Activated CD4-positive, alpha-beta T cell treated with anti-CD3 and anti-CD28 coated beads, Interleukin-2, amount 50 U/mL, for 48 hours (primary cell): ENCODE results near the gene HELZ2.
"Not testable (repeated sequence)": the region's sequence is repeated elsewhere in the genome, so short reads cannot be mapped to it uniquely, and the experiment has no call there.

ENCODE experiments used
- DNase-seq, 2 experiments: peaks; one replicate each; pipeline ENCODE4 v3.0.0-alpha.2; 2020

Gene HELZ2

DNA sequence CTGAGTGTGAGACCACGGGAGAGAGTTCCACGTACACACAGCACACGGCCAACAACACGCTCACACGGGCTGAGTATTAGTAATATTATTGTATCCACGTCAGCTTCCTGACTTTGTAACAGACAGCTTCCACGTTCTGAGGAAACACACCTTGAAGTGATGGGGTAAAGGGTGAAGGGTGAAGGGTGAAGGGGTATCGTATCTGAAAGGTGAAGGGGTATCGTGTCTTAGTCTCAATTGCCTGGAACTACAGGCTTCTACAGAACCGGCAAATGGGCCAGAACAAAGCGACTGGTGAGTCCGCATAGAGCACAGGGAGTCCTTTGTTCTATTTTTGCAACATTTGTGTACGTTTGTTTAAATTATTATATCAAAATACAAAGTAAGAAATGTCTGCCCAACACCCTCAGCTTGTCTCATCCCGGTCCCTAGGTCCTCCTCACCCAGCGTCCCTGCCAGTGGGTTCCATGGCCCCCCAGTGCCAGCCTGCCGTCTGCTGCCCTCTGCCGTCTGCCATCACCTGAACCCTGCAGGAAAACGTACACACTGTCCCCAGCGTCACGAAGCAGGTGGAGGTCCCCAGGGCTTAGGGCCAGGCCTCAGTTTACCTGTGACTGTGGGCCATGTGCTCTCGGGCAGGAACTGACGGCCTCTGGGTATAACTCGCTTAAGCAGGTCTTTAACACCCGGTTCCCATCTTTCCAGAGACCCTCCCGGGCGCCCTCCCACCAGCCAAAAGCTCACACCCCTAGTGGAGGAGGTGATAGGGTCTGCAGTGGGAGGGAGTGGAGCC is 4.4 kb upstream of the HELZ2 start:
- DNase-seq = no peak

DNA sequence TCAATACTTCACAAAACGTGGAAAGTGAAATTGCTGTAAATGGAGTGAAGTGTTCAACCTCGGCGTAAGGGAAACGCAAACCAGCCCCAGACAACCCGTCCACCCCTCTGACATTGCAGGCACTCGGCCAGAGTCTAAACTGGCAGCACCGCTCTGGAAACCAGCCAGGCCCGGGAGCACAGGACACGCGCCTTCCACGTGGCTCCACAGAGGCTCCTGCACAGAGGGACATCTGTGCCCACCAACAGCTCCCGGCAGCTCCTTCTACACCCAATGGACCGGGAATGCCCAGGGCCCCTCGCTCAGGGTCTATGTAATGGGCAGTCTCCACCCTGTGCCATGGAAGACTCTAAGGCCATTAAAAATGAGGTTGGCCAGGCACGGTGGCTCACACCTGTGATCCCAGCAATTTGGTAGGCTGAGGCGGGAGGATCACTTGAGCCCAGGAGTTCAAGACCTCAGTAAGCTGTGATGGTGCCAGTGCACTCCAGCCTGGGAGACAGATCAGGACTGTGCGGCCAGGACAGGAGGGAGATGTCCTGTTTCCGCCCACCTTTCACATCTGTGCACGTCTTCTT is 3.4 kb upstream of the HELZ2 start:
- DNase-seq = no peak

DNA sequence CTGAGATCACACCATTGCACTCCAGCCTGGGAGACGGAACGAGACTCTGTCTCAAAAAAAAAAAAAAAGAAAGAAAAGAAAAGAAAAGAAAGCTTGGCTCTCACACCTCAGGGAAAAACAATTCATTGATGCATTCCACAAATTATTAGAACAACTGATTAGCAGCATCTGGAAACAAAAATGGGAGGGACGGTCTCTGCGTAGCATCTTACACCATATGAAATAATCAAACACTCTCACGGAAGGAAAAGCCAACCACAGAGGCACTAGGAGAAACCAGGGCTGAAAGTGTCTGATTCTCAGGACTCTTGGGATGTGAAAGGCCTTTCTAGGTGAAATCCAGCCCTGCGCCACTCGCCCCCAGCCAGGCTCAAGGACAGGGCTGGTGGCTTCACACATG is 2.3 kb upstream of the HELZ2 start:
- DNase-seq = no peak

DNA sequence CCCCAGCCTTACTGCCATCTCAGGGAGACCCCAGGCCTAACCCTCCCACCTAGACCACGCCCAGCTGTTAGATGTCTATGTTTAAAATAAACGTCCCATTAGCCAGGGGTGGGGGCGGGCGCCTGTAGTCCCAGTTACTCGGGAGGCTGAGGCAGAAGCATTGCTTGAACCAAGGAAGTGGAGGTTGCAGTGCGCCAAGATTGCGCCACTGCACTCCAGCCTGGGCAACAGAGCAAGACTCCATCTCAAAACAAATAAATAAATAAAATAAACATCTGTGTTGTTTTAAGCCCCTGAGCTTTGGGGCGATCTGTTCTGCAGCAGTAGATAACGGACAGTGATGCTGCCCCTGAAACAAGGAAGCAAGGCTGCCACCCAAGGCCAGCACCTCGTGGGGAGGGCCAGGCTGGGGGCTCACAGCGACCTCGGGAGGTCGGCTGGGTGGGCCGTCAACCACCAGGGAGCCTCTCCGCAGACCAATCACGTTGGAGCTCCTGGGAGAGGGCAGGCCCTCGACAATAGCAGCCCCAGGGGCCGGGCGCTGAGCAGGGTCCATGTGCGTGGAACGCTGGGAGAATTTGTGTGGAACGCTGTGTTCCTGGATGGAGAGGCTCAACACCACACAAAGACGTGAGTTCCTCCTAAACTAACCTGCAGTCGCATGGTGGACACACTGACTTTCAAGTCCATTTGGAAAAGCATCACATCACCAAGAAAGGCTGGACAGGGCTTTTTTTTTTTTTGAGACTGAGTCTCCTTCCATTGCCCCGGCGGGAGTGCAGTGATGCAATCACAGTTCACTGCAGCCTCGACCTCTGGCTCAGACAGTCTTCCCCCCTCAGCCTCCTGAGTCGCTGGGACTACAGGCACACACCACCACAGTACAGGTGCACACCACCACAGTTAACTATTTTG is 1.0 kb upstream of the HELZ2 start:
- no peak for DNase-seq

DNA sequence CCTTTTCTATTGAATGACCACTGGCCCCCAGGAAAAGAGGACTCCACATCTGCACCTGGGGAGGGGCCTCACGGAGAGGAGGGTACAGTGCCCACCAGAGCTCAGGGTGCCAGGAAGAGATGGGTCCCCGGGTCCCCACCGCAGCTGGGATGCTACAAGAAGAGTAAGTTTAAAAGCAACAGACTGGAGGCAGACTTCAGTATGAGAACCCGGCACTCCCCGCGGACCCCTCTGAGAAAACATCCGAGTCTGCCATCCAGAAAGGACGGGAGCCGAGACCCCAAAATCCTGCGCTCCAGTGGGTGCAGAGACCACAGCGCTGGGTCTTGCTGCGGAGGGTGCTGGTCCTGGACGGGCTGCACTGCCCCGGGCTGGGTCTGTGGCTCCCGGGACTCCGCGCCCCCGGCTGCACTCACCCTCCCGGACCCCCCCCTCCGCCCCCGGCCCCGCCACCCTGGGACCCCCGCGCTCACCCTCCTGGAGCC is 350 bp downstream of the HELZ2 start:
- DNase-seq = no peak

DNA sequence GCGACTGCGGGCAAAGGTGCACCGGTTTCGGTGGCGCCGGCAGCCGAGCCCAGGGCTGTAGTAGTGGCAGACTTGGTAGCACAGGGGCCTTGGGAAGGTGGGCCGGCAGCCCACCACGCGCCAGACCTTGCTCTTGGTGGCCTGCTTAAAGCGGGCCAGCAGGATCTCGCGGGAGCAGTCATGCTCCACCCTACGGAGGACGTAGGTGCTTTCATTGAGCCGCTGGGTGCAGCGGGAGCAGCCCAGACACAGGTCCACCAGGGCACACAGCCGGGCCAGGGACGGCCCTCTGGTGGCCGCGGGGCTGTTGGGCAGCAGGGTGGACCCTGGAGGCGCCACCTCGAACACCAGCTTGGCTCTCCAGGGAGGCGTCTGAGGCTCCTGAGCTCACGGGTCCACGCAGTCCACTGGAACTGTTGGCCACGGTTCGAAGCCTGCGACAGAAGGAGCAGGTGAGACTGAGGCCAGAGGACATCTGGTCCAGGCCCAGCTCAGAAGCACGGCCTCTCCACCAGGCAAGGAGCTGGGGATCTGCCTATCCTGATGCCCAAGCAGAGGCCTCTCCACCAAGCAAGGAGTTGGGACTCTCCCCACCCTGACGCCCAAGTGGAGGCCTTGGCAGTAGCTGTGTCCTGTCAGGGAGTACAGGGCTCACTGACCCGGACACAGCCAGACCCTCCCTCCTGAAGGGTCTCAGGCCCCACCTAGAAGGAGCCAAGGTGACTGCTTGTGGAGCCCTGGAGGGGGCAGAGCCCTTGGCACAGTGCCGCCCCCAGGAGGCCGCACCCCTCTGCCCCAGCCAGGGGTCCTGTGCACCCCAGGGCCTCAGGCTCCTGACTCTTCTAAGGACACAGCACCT is 1.0 kb downstream of the HELZ2 start:
- no peak for DNase-seq

DNA sequence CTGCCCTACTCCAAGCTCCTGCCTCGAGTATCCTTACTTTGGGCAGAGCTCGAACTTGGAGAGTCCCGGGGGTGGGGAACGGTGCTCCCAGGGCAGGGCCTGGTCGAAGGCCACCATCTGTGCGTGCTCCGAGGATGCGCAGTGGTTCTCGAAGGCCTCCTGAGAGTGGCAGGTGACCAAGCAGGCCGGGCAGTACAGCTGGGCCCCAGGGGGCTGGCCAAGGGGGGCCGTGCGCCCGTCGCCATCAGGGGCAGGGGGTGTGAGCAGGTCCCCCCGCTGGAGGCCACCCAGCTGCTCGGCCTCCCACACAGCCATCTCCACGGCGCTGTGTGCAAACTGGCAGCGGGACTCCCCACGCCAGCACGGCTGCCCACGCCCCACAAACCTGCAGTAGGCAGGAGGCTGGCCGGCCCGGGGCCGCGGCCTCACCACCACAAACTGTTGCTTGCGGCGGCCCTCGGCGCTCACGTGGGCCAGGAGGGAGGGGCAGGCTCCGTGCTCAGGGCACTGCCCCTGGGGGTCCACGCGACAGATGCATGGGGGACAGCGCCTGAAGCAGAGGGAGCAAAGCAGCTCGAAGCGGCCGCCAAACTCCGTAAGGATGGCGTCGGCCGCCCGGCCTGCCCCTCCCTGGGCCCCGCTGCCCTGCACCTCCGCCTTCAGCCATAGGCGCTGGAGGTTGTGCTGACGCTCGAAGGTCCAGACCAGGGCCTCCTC is 1.8 kb downstream of the HELZ2 start:
- no peak for DNase-seq

DNA sequence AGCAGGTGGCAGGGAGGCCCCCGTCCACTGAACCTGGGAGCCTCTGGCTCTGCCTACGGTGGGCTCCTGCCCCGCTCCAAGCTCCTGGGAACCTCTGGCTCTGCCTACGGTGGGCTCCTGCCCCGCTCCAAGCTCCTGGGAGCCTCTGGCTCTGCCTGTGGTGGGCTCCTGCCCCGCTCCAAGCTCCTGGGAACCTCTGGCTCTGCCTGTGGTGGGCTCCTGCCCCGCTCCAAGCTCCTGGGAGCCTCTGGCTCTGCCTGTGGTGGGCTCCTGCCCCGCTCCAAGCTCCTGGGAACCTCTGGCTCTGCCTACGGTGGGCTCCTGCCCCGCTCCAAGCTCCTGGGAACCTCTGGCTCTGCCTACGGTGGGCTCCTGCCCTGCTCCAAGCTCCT is 3.0 kb downstream of the HELZ2 start:
- DNase-seq = not testable (repeated sequence)

DNA sequence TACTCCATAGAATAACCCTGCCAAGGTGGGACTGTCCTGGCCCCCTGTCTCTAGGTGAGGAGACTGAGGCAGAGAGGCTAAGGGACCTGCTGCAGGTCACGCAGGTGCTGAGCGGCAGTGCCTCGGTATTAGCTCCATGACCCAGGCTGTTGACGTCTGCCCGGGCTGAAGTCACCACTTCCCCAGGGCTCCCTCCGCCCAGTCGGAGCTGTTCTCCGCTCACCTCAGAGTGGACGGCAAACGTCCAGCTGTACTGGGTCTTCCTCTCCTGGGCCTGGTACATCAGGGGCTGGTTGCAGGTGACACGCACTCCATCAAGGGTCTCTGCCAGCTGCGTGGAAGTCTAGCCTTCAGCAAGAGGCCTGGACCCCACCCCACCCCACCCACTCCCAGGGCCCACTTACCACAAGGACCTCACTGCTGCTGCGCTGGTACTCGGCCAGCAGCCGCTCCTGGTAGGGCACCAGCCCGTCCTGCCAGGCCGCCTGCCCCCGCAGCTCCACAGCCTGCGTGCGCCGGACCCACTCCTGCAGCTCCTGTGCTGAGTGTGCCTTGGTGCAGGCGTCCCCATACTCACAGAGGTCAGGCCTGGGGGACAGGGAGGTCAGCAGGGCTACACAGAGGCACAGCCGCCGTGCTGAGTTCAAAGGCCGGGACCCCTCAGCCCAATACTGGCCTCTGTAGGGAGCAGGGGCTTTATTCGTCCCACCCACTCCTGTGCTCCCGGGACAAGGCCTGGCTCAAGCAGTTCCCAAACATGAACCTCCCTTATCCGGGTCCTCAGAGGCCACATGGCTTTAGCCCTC is 3.6 kb downstream of the HELZ2 start:
- no peak for DNase-seq

DNA sequence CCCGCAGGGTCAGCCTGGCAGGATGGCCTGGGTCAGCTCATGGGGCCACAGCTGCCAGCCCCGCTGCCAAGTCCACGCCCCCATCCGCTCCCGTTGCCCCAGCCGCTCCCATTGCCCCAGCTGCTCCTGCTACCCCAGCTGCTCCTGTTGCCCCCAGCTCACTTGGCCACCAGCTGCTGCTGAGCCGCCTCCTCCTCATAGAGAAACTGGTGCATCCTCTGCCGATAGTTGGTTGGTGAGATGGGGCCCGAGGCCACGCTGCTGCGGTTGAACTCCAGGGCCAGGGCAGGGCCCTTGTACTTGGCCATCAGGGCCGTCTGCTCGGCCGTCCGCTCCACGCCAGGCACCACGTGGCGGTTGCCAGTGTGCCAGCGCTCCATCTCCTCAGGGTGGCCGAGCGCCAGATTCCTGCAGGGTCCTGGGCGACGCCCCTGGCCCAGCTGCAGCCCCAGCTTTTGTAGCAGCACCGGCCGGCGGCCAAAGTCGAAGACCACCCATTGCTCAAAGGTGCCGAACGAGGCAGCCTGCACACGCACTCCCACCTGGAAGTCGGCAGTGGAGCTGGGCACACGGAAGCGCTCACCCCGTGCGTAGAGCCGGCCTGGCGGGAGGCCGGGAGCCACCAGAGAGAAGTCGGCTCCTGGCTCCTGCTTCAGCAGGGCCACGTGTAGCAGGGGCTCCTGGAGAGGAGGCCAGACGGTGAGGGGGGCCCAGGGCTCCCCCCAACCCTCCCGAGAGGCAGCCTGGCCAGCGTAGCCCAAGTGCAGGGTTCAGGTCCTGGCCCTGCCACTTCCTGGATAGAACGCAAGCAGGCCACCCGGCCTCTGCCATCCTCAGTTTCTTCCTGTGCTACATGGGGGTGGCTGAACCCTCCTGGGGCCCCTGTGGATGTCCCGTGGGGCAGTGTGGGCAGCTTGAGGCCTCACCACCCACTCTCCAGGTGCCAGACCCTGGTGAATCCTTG is 4.8 kb downstream of the HELZ2 start:
- no peak for DNase-seq

DNA sequence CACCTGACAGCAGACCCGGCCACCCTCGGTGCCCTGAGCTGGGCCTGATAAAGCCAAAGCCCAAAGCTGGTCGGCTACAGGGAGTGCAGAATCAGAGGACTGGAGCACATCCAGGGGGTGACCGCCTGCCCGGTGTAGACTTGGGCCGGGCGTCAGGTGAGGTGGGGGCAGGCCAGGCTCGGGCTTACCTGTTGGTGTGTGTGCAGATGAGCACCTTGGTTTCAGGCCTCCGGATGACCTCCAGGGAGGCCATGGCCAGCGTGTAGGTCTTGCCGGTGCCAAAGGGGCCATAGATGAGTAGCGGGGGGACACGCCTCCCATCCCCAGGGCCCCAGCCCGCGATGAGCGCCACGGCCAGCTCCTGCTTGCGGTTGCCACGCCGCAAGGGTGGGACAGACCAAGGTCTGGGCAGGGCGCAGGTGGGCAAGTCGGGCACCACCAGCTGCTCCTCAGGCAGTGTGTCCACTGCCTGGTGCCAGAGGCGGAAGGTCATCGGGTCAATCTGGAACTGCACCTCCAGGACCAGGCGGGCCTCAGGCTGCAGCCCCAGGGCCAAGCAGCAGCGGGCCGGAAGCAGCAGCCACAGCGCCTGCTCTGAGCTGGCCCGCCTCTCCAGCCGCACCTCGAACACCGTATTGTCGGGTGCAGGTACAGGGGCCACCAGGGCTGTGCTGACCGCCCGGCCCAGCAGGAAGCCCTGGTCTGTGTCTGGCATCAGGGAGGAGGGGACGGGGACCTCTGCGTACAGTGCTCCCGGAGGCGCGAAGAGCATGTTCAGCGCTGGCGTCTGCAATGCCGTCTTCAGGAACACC is 5.7 kb downstream of the HELZ2 start:
- no peak for DNase-seq

DNA sequence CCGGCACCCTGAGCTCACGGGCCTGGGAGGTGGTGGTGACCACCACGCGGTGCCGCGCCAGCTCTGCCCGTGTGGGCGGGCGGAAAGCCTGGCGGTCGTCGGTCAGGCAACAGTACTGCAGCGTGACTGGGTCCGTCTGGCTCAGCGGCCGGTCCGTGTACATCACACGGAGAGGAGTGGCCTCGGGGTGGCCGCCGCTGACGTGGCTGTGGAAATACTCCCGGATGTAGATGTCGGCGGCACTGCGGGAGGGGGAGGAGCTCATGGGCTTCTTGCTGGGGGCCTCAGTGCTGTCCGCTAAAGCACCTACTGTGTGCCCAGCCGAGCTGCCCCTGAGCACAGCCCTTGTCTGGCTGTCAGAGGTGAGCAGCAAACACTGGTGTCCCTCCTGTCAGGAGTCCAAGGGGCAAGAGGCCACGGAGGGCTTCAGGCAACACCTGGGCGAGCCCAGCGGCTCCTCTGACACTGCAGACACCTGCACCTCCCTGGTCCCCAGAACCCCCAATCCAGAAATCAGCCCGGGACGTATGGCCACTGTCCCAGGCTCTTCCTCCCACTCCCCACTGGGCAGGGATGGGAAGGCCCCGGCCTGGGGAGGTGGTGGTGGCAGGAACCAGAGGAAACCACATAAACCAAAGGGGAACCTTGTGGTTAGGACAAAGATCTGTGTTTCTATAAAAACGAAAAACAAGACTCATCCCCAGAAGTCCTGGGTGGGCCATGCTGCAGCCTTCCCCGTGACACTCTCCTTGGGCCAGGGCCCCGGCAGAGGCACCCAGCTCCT is 6.5 kb downstream of the HELZ2 start:
- peak; percentile 61 to 68 for DNase-seq

DNA sequence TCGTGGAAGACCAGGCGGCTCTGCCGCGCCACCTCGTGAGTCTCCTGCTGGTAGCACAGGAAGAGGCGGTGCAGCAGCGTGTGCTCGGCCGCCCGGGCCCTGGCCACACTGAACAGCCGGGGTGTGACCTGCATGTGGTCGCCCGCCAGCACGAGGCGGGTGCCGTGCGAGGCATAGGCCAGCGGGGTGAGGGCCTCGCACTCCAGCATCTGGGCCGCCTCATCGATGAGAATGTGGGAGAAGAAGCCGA is 7.0 kb downstream of the HELZ2 start:
- no peak for DNase-seq

DNA sequence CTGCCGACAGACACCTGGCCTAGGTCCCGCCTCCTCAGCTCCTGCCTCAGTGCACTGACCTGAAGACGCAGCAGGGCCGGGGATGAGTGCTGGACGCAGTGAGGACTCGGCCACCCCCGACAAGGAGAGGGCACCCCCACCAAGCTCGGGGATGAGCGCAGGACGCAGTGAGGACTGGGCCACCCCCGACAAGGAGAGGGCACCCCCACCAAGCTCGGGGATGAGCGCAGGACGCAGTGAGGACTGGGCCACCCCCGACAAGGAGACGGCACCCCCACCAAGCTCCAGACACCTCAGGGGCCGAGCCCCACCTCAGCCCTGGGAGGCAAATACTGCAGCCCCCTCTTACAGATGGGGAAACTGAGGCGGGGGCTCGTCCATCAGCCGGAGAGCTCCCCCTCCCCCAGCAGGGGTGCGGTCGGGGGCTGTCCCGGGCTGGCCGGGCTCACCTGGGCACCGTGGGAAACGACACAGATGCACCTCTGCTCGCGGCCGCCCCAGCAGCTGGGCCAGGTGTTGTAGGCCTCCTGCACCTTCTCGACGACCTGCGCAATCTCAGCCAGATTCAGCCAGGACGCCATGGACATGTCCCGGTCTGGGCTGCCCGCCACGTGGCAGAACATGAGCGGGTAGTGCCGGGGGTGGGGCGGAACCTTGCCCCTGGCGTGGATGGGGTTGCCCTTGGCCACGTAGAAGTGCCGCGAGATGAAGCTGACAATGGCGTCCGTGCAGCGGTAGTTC is 7.5 kb downstream of the HELZ2 start:
- no peak for DNase-seq

DNA sequence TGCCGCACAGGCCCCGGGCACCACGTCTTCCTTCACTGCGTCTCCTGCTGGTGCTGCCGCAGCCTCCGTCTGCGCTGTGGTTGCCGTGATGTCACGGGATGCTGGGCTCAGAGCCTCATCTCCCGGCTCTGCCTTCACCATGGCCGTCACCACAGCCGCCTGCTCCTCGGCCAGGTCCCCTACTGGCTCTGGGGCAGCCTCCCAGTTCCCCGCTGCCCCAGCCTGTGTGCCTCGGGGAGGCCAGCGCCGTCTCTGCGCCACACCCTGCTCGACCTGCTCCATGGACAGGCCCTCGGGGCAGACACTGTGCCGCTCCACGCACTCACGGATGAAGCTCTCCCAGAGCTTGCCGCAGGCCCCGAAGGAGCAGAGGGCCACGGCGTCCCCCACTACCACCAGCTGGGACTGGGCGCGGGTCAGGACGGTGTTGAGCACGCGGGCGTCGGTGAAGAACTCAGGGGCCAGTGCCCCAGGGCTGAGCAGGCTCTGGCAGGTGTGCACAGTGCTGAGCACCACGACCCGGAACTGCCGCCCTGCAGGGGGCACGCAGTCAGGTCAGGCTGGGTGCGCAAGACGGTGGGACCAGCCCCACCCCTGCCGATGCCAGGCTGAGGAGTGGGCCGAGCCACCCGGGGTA is 8.2 kb downstream of the HELZ2 start:
- DNase-seq = no peak

DNA sequence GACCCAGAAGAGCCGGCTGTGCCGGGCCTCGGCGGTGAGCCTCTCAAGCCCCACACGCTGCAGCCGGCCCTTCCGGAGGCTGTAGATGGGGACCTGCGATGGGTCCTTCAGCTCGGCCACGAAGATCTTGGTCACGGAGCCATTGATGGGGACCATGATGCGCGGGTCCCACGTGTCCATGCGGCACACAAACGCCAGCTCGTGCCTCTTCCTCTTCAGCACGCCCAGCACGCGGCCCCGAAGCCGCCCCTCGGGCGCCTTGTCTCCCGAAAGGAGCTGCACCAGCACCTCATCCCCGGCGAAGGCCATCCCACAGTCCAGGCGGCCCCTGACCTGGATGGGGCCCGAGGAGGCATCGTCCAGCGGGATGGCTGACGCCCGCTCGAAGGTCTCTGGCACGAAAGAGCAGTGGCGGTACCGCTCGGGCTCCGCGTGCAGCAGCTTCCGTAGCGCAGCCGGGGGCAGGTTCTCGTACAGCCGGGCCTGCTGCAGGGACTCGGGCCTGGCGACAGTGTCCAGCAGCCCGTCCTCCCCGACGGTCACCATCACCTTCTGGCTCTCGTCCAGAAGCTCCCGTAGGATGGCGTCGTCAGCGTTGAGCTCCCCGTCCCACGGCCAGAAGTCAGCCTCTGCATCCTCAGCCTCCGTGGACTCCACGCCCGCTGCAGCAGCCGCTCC is 8.9 kb downstream of the HELZ2 start:
- DNase-seq = no peak
